HG02571 (cell line): ENCODE measurements around the gene NCK2.

Source experiments
- ATAC-seq: cut with Tn5 transposase; IDR thresholded peaks from one replicate; pipeline ENCODE4 v1.9.1; 2021; ENCODE audit warnings: mild to moderate bottlenecking, moderate library complexity; ENCODE audit not compliant: unreplicated experiment

NCK2 gene

GRCh38 chr2:105789745-105790460, 45.2 kb downstream of the NCK2 start:
- ATAC-seq: peak; percentile 74

- peak; percentile 22 for ATAC-seq
These were observed 45.9 kb downstream of the NCK2 start for GRCh38 chr2:105790461-105791149.

- ATAC-seq: no peak
These were observed 46.5 kb downstream of the NCK2 start for GRCh38 chr2:105791229-105791628.

GRCh38 chr2:105792561-105792960, 47.8 kb downstream of the NCK2 start:
- no peak for ATAC-seq

- ATAC-seq: no peak
These were observed 48.7 kb downstream of the NCK2 start for GRCh38 chr2:105793196-105793975.

- no peak for ATAC-seq
These were observed 50.3 kb downstream of the NCK2 start for GRCh38 chr2:105794926-105795574.

- no peak for ATAC-seq
These were observed 50.8 kb downstream of the NCK2 start for GRCh38 chr2:105795575-105795934.

- no peak for ATAC-seq
These were observed 51.5 kb downstream of the NCK2 start for GRCh38 chr2:105796131-105796638.

- ATAC-seq: no peak
These were observed 52.1 kb downstream of the NCK2 start for GRCh38 chr2:105796791-105797190.

GRCh38 chr2:105797298-105797819, 52.6 kb downstream of the NCK2 start:
- peak; percentile 50 for ATAC-seq

GRCh38 chr2:105798595-105798994, 53.9 kb downstream of the NCK2 start:
- no peak for ATAC-seq

GRCh38 chr2:105800036-105800713, 55.5 kb downstream of the NCK2 start:
- ATAC-seq: no peak

GRCh38 chr2:105800953-105801635, 56.4 kb downstream of the NCK2 start:
- ATAC-seq: no peak

- ATAC-seq: no peak
These were observed 57.2 kb downstream of the NCK2 start for GRCh38 chr2:105801961-105802360.

- peak; percentile 49 for ATAC-seq
These were observed 57.9 kb downstream of the NCK2 start for GRCh38 chr2:105802587-105802986.

GRCh38 chr2:105803337-105803736, 58.6 kb downstream of the NCK2 start:
- no peak for ATAC-seq

GRCh38 chr2:105803773-105804172, 59.1 kb downstream of the NCK2 start:
- no peak for ATAC-seq

- no peak for ATAC-seq
These were observed 59.6 kb downstream of the NCK2 start for GRCh38 chr2:105804266-105804665.

- no peak for ATAC-seq
These were observed 62.3 kb downstream of the NCK2 start for GRCh38 chr2:105806996-105807395.
